Breast epithelium (tissue), 3 donors: ENCODE data around the gene CCDC186.

Experiments
- POLR2A ChIP-seq: fragments of 450-650 bp; IDR thresholded peaks from one replicate; pipeline ENCODE4 v1.6.1; 2016; ENCODE audit warnings: antibody characterized with exemption, mild to moderate bottlenecking, moderate library complexity
- POLR2AphosphoS5 ChIP-seq, 3 donors: sonication (generic); formaldehyde crosslinking; IDR thresholded peaks; one replicate each; pipeline ENCODE4 v1.6.1; 2017; ENCODE audit warnings: antibody characterized with exemption in 3 of 3
- TF ChIP-seq, protein P1 (sequence below), 3 donors: fragments of 450-650 bp; IDR thresholded peaks; one replicate each; pipeline ENCODE4 v1.5.1; 2016 to 2017; ENCODE audit warnings: antibody characterized with exemption in 3 of 3, mild to moderate bottlenecking in 3 of 3, moderate library complexity in 3 of 3

DNA sequence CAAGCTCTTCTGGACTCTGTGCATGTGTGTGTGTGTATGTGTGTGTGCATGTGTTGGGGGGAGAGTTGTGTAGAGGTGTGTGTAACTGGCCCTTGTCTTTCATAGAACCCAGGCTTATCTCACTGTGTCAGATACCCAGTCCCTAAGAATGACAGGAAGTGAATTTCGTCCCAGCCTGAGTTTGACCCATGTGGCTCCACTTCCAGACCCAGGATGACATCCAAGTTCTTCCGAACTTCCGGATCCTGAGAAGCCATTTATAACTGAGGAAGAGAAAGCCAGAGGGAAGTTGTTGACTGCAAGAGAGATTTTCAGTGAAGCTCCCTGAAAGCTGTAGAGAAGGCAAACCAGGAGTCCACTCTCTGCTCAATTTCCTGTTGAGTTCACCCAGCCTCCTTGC is 77.1 kb downstream of the CCDC186 start:
- TF ChIP-seq, protein P1, sequence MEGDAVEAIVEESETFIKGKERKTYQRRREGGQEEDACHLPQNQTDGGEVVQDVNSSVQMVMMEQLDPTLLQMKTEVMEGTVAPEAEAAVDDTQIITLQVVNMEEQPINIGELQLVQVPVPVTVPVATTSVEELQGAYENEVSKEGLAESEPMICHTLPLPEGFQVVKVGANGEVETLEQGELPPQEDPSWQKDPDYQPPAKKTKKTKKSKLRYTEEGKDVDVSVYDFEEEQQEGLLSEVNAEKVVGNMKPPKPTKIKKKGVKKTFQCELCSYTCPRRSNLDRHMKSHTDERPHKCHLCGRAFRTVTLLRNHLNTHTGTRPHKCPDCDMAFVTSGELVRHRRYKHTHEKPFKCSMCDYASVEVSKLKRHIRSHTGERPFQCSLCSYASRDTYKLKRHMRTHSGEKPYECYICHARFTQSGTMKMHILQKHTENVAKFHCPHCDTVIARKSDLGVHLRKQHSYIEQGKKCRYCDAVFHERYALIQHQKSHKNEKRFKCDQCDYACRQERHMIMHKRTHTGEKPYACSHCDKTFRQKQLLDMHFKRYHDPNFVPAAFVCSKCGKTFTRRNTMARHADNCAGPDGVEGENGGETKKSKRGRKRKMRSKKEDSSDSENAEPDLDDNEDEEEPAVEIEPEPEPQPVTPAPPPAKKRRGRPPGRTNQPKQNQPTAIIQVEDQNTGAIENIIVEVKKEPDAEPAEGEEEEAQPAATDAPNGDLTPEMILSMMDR (IDR thresholded peaks at IDR 0.05), result no peak
- TF ChIP-seq POLR2AphosphoS5 (IDR thresholded peaks at IDR 0.05) (no peak), POLR2A (no peak)
